ENCODE results near the gene DIDO1.

GRCh38 chr20:62891111-62891510, 35.2 kb downstream of the DIDO1 start:
- TF ChIP-seq HNF4A (CRISPR knock-in tag; IDR thresholded peaks at IDR 0.05), result no peak
- TF ChIP-seq CTCF (CRISPR knock-in tag; IDR thresholded peaks at IDR 0.05), result no peak
- TF ChIP-seq REST (IDR thresholded peaks at IDR 0.05; ENCODE audit: borderline replicate concordance in 1 of 2, low read depth in 1 of 2, low read length in 2 of 2), result no peak
- TF ChIP-seq ETV5 (CRISPR knock-in tag; IDR thresholded peaks at IDR 0.05; ENCODE audit: borderline replicate concordance), result no peak
- TF ChIP-seq NFRKB (IDR thresholded peaks at IDR 0.05), result no peak
- TF ChIP-seq ZNF780A (CRISPR knock-in tag; IDR thresholded peaks at IDR 0.05), result no peak
- no peak for TF ChIP-seq SIX4 (CRISPR knock-in tag; IDR thresholded peaks at IDR 0.05)
- no peak for TF ChIP-seq TP53 (CRISPR knock-in tag; conservative IDR thresholded peaks at IDR 0.05)
- no peak for TF ChIP-seq ZNF740 (CRISPR knock-in tag; IDR thresholded peaks at IDR 0.05)
- no peak for TF ChIP-seq ZNF274 (CRISPR knock-in tag; IDR thresholded peaks at IDR 0.05)

Data from HepG2 (cell line).